H1 (cell line): ENCODE data around the gene GRP.

ENCODE experiments used
- ATF3 ChIP-seq: IDR thresholded peaks from 2 replicates; pipeline ENCODE4 v1.6.1; 2011; ENCODE audit warnings: low read depth, mild to moderate bottlenecking, low read length; ENCODE audit not compliant: insufficient read depth
- CBX8 ChIP-seq: fragments of 300-800, 300-1000 bp; sonication (generic); IDR thresholded peaks from 2 replicates; pipeline ENCODE4 v1.7.1; 2016; ENCODE audit warnings: low read depth, low read length, borderline replicate concordance
- CTBP2 ChIP-seq: IDR thresholded peaks from 2 replicates; pipeline ENCODE4 v1.7.0; 2011; ENCODE audit warnings: borderline replicate concordance, mild to moderate bottlenecking, moderate library complexity, mixed read lengths, low read length; ENCODE audit not compliant: insufficient read depth, insufficient read length
- CTCF ChIP-seq, 3 experiments: IDR thresholded peaks; 1 replicate in 2 of 3; 2 replicates in 1 of 3; pipeline versions ENCODE4 v1.5.1 to v1.6.1; 2011; ENCODE audit warnings: low read length in 3 of 3, mild to moderate bottlenecking in 3 of 3, inconsistent platforms in 2 of 3, low read depth in 1 of 3, moderate library complexity in 1 of 3; ENCODE audit not compliant: insufficient read depth in 1 of 3; ENCODE audit errors: control extremely low read depth in 1 of 3
- EP300 ChIP-seq, 2 experiments: IDR thresholded peaks; 1 replicate in 1 of 2; 2 replicates in 1 of 2; pipeline ENCODE4 v1.6.1; 2011 to 2012; ENCODE audit warnings: low read depth in 2 of 2, low read length in 2 of 2, mild to moderate bottlenecking in 2 of 2, borderline replicate concordance in 1 of 2, inconsistent platforms in 1 of 2, moderate library complexity in 1 of 2
- MAX ChIP-seq: IDR thresholded peaks from 2 replicates; pipeline ENCODE4 v1.6.1; 2012; ENCODE audit warnings: inconsistent platforms
- SIX5 ChIP-seq: IDR thresholded peaks from 2 replicates; pipeline ENCODE4 v1.6.1; 2011; ENCODE audit warnings: mild to moderate bottlenecking, low read depth, low read length
- USF2 ChIP-seq: IDR thresholded peaks from 2 replicates; pipeline ENCODE4 v1.6.1; 2011; ENCODE audit warnings: low read length, improper control_type of control experiment

- peak; percentile 100 for TF ChIP-seq MAX
- no peak for TF ChIP-seq CBX8
- no peak for TF ChIP-seq USF2
- TF ChIP-seq CTCF (IDR thresholded peaks at IDR 0.05; ENCODE audit: control extremely low read depth in 1 of 3, insufficient read depth in 1 of 3, low read depth in 1 of 3, low read length in 3 of 3) = peak in 2 of 3 experiments; percentile 52 to 73; a peak in 3 of 4 replicates
- TF ChIP-seq CTBP2 = peak; percentile 32
- no peak for TF ChIP-seq EP300 (IDR thresholded peaks at IDR 0.05; ENCODE audit: borderline replicate concordance in 1 of 2, low read depth in 2 of 2, low read length in 2 of 2)
- no peak for TF ChIP-seq SIX5
- TF ChIP-seq ATF3 = no peak
These were observed 53.2 kb downstream of the GRP start, which contains the start of gene RAX for GRCh38 chr18:59272891-59273758.
